ENCODE results near the gene NELL1.

- TF ChIP-seq CTCF (IDR thresholded peaks at IDR 0.05) (no peak), POLR2A (IDR thresholded peaks at IDR 0.05) (no peak)
Observed at GRCh38 chr11:21456186-21456585, 786.8 kb downstream of the NELL1 start.

Data from adrenal gland (tissue), 5 donors.